ENCODE data around the gene VGLL3.

GRCh38 chr3:87006844-87007439 lies 16.0 kb upstream of the VGLL3 start:
- no peak for TF ChIP-seq CTCF (IDR thresholded peaks at IDR 0.05)
- TF ChIP-seq POLR2AphosphoS5 (IDR thresholded peaks at IDR 0.05), result no peak
